ENCODE data around the gene MAP3K21.

MAP3K21 gene

GRCh38 chr1:233373226-233373625, 45.7 kb downstream of the MAP3K21 start (continued):
- TF ChIP-seq, protein P1, sequence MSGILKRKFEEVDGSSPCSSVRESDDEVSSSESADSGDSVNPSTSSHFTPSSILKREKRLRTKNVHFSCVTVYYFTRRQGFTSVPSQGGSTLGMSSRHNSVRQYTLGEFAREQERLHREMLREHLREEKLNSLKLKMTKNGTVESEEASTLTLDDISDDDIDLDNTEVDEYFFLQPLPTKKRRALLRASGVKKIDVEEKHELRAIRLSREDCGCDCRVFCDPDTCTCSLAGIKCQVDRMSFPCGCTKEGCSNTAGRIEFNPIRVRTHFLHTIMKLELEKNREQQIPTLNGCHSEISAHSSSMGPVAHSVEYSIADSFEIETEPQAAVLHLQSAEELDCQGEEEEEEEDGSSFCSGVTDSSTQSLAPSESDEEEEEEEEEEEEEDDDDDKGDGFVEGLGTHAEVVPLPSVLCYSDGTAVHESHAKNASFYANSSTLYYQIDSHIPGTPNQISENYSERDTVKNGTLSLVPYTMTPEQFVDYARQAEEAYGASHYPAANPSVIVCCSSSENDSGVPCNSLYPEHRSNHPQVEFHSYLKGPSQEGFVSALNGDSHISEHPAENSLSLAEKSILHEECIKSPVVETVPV (CRISPR knock-in tag; IDR thresholded peaks at IDR 0.05): no peak
- no peak for TF ChIP-seq ZC3H10 (CRISPR knock-in tag; IDR thresholded peaks at IDR 0.05)
- TF ChIP-seq ISL1 (CRISPR knock-in tag; IDR thresholded peaks at IDR 0.05): no peak

DNA sequence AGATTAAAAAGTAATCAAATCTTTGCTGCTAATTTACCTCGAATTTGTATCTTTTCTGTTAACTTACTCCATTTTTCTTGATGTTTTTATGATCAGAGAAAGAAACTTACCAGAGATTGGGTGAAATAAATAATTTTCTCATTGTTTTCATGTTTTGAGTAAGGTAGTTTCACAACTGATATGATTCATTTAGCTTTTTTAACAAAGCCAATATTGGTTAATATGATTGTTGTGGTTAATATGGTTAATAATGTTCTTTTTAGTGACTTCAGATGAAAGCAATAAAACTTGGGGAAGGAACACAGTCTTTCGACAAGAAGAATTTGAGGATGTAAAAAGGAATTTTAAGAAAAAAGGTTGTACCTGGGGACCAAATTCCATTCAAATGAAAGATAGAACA, 48.1 kb downstream of the MAP3K21 start:
- ATAC-seq: no peak
- TF ChIP-seq, protein P2, sequence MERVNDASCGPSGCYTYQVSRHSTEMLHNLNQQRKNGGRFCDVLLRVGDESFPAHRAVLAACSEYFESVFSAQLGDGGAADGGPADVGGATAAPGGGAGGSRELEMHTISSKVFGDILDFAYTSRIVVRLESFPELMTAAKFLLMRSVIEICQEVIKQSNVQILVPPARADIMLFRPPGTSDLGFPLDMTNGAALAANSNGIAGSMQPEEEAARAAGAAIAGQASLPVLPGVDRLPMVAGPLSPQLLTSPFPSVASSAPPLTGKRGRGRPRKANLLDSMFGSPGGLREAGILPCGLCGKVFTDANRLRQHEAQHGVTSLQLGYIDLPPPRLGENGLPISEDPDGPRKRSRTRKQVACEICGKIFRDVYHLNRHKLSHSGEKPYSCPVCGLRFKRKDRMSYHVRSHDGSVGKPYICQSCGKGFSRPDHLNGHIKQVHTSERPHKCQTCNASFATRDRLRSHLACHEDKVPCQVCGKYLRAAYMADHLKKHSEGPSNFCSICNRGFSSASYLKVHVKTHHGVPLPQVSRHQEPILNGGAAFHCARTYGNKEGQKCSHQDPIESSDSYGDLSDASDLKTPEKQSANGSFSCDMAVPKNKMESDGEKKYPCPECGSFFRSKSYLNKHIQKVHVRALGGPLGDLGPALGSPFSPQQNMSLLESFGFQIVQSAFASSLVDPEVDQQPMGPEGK (CRISPR knock-in tag; IDR thresholded peaks at IDR 0.05; ENCODE audit: borderline replicate concordance): no peak
- TF ChIP-seq, protein P3, sequence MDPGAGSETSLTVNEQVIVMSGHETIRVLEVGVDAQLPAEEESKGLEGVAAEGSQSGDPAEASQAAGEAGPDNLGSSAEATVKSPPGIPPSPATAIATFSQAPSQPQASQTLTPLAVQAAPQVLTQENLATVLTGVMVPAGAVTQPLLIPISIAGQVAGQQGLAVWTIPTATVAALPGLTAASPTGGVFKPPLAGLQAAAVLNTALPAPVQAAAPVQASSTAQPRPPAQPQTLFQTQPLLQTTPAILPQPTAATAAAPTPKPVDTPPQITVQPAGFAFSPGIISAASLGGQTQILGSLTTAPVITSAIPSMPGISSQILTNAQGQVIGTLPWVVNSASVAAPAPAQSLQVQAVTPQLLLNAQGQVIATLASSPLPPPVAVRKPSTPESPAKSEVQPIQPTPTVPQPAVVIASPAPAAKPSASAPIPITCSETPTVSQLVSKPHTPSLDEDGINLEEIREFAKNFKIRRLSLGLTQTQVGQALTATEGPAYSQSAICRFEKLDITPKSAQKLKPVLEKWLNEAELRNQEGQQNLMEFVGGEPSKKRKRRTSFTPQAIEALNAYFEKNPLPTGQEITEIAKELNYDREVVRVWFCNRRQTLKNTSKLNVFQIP (CRISPR knock-in tag; IDR thresholded peaks at IDR 0.05; ENCODE audit: borderline replicate concordance, low read depth): no peak
- TF ChIP-seq PPARA (CRISPR knock-in tag; IDR thresholded peaks at IDR 0.05; ENCODE audit: borderline replicate concordance) (no peak), ZFP3 (CRISPR knock-in tag; IDR thresholded peaks at IDR 0.05) (no peak), ZNF565 (CRISPR knock-in tag; conservative IDR thresholded peaks at IDR 0.05; ENCODE audit: low read depth) (no peak), RARB (CRISPR knock-in tag; IDR thresholded peaks at IDR 0.05) (no peak)
- TF ChIP-seq, protein P1 (CRISPR knock-in tag; IDR thresholded peaks at IDR 0.05): no peak

- TF ChIP-seq, protein P2 (CRISPR knock-in tag; IDR thresholded peaks at IDR 0.05; ENCODE audit: borderline replicate concordance): no peak
- TF ChIP-seq BACH2 (CRISPR knock-in tag; IDR thresholded peaks at IDR 0.05; ENCODE audit: borderline replicate concordance) (no peak), CSDC2 (CRISPR knock-in tag; IDR thresholded peaks at IDR 0.05) (no peak), SNAI2 (CRISPR knock-in tag; IDR thresholded peaks at IDR 0.05) (no peak), PPARA (CRISPR knock-in tag; IDR thresholded peaks at IDR 0.05; ENCODE audit: borderline replicate concordance) (no peak), ZFP30 (CRISPR knock-in tag; IDR thresholded peaks at IDR 0.05) (no peak), ZNF565 (CRISPR knock-in tag; conservative IDR thresholded peaks at IDR 0.05; ENCODE audit: low read depth) (no peak), ZNF70 (CRISPR knock-in tag; IDR thresholded peaks at IDR 0.05) (no peak), ZFP3 (CRISPR knock-in tag; IDR thresholded peaks at IDR 0.05) (no peak), TCF4 (CRISPR knock-in tag; IDR thresholded peaks at IDR 0.05; ENCODE audit: borderline replicate concordance) (no peak), OSR1 (CRISPR knock-in tag; IDR thresholded peaks at IDR 0.05) (no peak), ISL1 (CRISPR knock-in tag; IDR thresholded peaks at IDR 0.05) (no peak), ZNF8 (CRISPR knock-in tag; IDR thresholded peaks at IDR 0.05) (no peak), RARB (CRISPR knock-in tag; IDR thresholded peaks at IDR 0.05) (no peak), ARNTL (CRISPR knock-in tag; IDR thresholded peaks at IDR 0.05; ENCODE audit: borderline replicate concordance, low read depth) (no peak)
- TF ChIP-seq, protein P3 (CRISPR knock-in tag; IDR thresholded peaks at IDR 0.05; ENCODE audit: borderline replicate concordance, low read depth): no peak
- TF ChIP-seq, protein P1 (CRISPR knock-in tag; IDR thresholded peaks at IDR 0.05): no peak
- TF ChIP-seq, protein P4, sequence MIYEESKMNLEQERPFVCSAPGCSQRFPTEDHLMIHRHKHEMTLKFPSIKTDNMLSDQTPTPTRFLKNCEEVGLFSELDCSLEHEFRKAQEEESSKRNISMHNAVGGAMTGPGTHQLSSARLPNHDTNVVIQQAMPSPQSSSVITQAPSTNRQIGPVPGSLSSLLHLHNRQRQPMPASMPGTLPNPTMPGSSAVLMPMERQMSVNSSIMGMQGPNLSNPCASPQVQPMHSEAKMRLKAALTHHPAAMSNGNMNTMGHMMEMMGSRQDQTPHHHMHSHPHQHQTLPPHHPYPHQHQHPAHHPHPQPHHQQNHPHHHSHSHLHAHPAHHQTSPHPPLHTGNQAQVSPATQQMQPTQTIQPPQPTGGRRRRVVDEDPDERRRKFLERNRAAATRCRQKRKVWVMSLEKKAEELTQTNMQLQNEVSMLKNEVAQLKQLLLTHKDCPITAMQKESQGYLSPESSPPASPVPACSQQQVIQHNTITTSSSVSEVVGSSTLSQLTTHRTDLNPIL (CRISPR knock-in tag; IDR thresholded peaks at IDR 0.05; ENCODE audit: low read depth): no peak
- ATAC-seq: no peak
Observed at GRCh38 chr1:233376382-233377110, 49.0 kb downstream of the MAP3K21 start.

Data from SK-N-SH treated with all-trans-retinoic acid at 6 μM for 48 hours (cell line).